K562 (cell line): ENCODE measurements around the gene RXRA. TPM values are rescaled to one million over a fixed set of nuclear protein-coding genes. Genes with fewer than 3 reads are reported as not detected.

Experiments
- ATAC-seq: fragments of 200-7000 bp; cut with Tn5 transposase; 3 replicates; pipeline ENCODE4 v1.9.1; 2020; ENCODE audit warnings: moderate library complexity
- BruUV-seq: library from RNA; stranded (reverse); fragments of 400-500 nt; replicated peaks from 2 replicates; lab custom pipeline; 2021; lab: Mats Ljungman, UMichigan
- CTCF ChIA-PET: fragments of 300-600 bp; formaldehyde crosslinking; extraction: SDS; loops from one replicate; lab custom pipeline; 2021; ENCODE audit warnings: low intra/inter-chr PET ratio; lab: Yijun Ruan, JAX
- POLR2A ChIA-PET: fragments of 300-600, 350-650 bp; sonication (Branson Sonifier 250); formaldehyde crosslinking; extraction: SDS; loops from one replicate; lab custom pipeline; 2021; ENCODE audit warnings: antibody characterized with exemption, inconsistent platforms; lab: Yijun Ruan, JAX
- DNase-seq, 4 experiments: peaks; one replicate each; pipeline versions ENCODE4 v3.0.0 to v3.0.0-alpha.2; 2011 to 2018; ENCODE audit warnings: low spot score in 3 of 4, mixed read lengths in 3 of 4; ENCODE audit errors: extremely low read depth in 1 of 4
- FAIRE-seq: peaks from 2 replicates; lab custom pipeline; 2011; peaks lifted over from hg19 to GRCh38; lab: Jason Lieb, UNC
- H2AFZ ChIP-seq: 2 replicates; pipeline ENCODE4 v1.6.0; 2011; ENCODE audit warnings: low read depth, low read length, control low read depth, inconsistent platforms
- H3K27ac ChIP-seq: fragments of 200-600 bp; 3 replicates; pipeline ENCODE4 v1.8.0; 2011; ENCODE audit warnings: low read depth, mild to moderate bottlenecking, control low read depth, inconsistent platforms, low read length, moderate library complexity, mixed read lengths; ENCODE audit errors: extremely low read depth
- H3K27me3 ChIP-seq, 2 experiments: fragments of 300-600 bp in 1 of 2; 2 replicates in 1 of 2; 3 replicates in 1 of 2; pipeline versions ENCODE4 v1.6.0 to v1.8.0; 2011; ENCODE audit warnings: inconsistent platforms in 2 of 2, low read length in 2 of 2, mild to moderate bottlenecking in 1 of 2, mixed read lengths in 1 of 2, moderate library complexity in 1 of 2; ENCODE audit not compliant: control insufficient read depth in 2 of 2, insufficient read depth in 2 of 2
- H3K36me3 ChIP-seq: fragments of 300-600 bp; 3 replicates; pipeline ENCODE4 v1.8.0; 2011; ENCODE audit warnings: mild to moderate bottlenecking, low read length, inconsistent platforms; ENCODE audit not compliant: control insufficient read depth, insufficient read depth
- H3K4me1 ChIP-seq, 2 experiments: fragments of 200-600 bp in 1 of 2; replicated peaks in 1 of 2; 2 replicates in 1 of 2; 3 replicates in 1 of 2; pipeline versions ENCODE4 v1.5.1 to v1.8.0; 2011; ENCODE audit warnings: inconsistent platforms in 2 of 2, low read length in 2 of 2, mild to moderate bottlenecking in 1 of 2, mixed read lengths in 1 of 2, moderate library complexity in 1 of 2; ENCODE audit not compliant: control insufficient read depth in 2 of 2, insufficient read depth in 2 of 2
- H3K4me2 ChIP-seq: 2 replicates; pipeline ENCODE4 v1.6.1; 2011; ENCODE audit warnings: low read length, control low read depth, inconsistent platforms, mixed read lengths; ENCODE audit not compliant: insufficient read depth
- H3K4me3 ChIP-seq: fragments of 200-600 bp; sonication (generic), shearing (Covaris generic); 2 replicates; pipeline ENCODE4 v1.5.1; 2016; ENCODE audit warnings: control low read depth, inconsistent platforms
- H3K79me2 ChIP-seq: fragments of 200-600 bp; 3 replicates; pipeline ENCODE4 v1.8.0; 2011; ENCODE audit warnings: low read length, inconsistent platforms; ENCODE audit not compliant: control insufficient read depth, insufficient read depth
- H3K9ac ChIP-seq, 2 experiments: 2 replicates each; pipeline versions ENCODE4 v1.6.0 to v1.6.1; 2011; ENCODE audit warnings: low read depth in 2 of 2, low read length in 2 of 2, control low read depth in 1 of 2, inconsistent platforms in 1 of 2, mild to moderate bottlenecking in 1 of 2, mixed read lengths in 1 of 2; ENCODE audit not compliant: insufficient read depth in 1 of 2
- H3K9me1 ChIP-seq: one replicate; pipeline ENCODE4 v1.6.0; 2011; ENCODE audit warnings: inconsistent platforms, mild to moderate bottlenecking, low read length, moderate library complexity; ENCODE audit not compliant: control insufficient read depth, insufficient read depth
- H3K9me3 ChIP-seq: replicated peaks from 2 replicates; pipeline ENCODE4 v1.5.1; 2011; ENCODE audit warnings: low read depth, low read length, inconsistent platforms; ENCODE audit not compliant: control insufficient read depth, insufficient read depth
- H4K20me1 ChIP-seq: replicated peaks from 2 replicates; pipeline ENCODE4 v1.6.1; 2011; ENCODE audit warnings: low read length, inconsistent platforms, mixed read lengths; ENCODE audit not compliant: control insufficient read depth, insufficient read depth
- ZNF507 ChIP-seq: conservative IDR thresholded peaks from 2 replicates; pipeline ENCODE4 v1.6.1; 2017; ENCODE audit warnings: missing genetic modification characterization, missing compliant biosample characterization
- WGBS: fragments of 100-300 bp; shearing (Covaris generic); methylation state at CpG from one replicate; pipeline ENCODE4 v1.1.6; 2016; ENCODE audit warnings: low coverage, mixed read lengths; ENCODE audit not compliant: insufficient coverage; ENCODE audit errors: missing lambda C conversion rate; 5-methylcytosine and 5-hydroxymethylcytosine counted together
- in situ Hi-C: fragments of 300-500 bp; cut with MboI; formaldehyde crosslinking; loops from 4 replicates; pipeline ENCODE4 v1.15.0; 2018; ENCODE audit warnings: inconsistent platforms, mixed read lengths
- intact Hi-C: fragments of 100-400 bp; cut with micrococcal nuclease; formaldehyde crosslinking; loops from 2 replicates; pipeline ENCODE4 v1.14.2; 2022
- polyA plus RNA-seq, 8 experiments: library from polyadenylated mRNA; depleted of rRNA in 4 of 8; stranded (reverse) in 5 of 8; unstranded in 3 of 8; fragments of >200 nt; fragmentation: Nextera tagmentation in 2 of 8; fragmentation: Illumina TruSeq in 1 of 8; extraction: Ambion mirVana in 2 of 8; extraction: Trizol in 1 of 8; gene quantifications; 2 replicates each; pipeline versions ENCODE4 v1.2.1 to v1.2.3, GENCODE V29; 2011 to 2014; ENCODE audit warnings: inconsistent platforms in 1 of 8, missing spikeins in 1 of 8
- total RNA-seq, 7 experiments: library from RNA; depleted of rRNA in 6 of 7; stranded (reverse); fragments of >200 nt in 6 of 7; fragmentation: Illumina TruSeq in 2 of 7; extraction: Trizol in 2 of 7; gene quantifications; 2 replicates each; pipeline versions ENCODE4 v1.2.1 to v1.2.3, GENCODE V29; 2011 to 2021; ENCODE audit warnings: low replicate concordance in 1 of 7
- TF ChIP-seq, protein P1 (sequence below), 2 experiments: fragments of 450-650 bp; formaldehyde crosslinking in 1 of 2; IDR thresholded peaks; 2 replicates each; pipeline versions ENCODE4 v1.4.0 to v1.6.1; 2014 to 2020; ENCODE audit warnings: mild to moderate bottlenecking in 2 of 2, borderline replicate concordance in 1 of 2, low read depth in 1 of 2

The RXRA gene
- total and polyA plus RNA-seq, 9 of the 15 experiments (the other 6 are each of a cell fraction or from before 2014, with no cell fraction given), result 0.35 to 23.6 (median 4.6) TPM

DNA sequence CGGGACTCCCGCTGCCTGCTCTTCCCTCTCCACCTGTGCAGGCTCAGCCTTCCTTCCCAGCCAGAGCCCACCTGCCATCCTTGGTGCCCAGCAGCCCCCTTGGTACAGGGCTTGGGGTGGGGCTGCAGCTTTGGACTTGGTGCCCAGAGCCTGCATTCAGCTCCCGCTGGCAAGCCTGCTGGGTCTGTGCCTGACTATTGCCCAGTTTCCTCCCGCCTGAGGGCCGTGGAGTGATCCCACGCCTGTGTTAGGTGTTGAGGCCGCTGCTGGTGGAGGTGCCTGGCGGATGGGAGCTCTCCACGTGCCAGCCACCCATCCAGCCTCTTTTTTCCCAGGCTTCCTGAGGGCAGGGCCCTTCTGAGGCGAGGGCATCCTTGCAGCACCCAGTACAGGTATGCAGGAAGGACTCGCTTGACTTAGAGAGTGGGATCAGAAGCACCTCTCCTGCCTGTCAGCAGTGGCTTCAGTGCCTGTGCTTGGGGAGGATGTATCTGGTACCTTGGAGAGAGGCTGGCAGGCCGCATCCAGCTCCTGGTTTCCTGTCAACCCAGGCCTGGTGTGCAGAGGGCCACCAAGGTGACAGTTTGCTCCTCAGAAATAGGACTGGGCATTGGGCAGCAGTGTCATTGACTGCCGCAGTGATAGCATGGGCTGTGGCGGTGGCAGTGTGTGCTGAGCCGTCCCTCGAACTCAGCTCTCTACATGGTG lies 7.8 kb downstream of the RXRA start:
- Histone ChIP-seq H3K9ac (peak overlapping the region in 1 of 2 experiments; percentile 38; a peak in 1 of 4 replicates), H3K27me3 (no peaks in the 10 kb centered on the region), H3K27ac (no peak overlapping the region), H3K9me1 (peaks cover 9% of the 10 kb centered on the region), H3K9me3 (no peaks in the 10 kb centered on the region), H3K79me2 (peaks cover 91% of the 10 kb centered on the region), H2AFZ (no peak overlapping the region), H3K4me3 (no peak overlapping the region), H3K4me2 (no peak overlapping the region), H4K20me1 (peaks cover 52% of the 10 kb centered on the region), H3K4me1 (peaks cover 18 to 99% of the 10 kb centered on the region in 2 experiments), H3K36me3 (no peaks in the 10 kb centered on the region)
- BruUV-seq, result no TSS peak
- ATAC-seq (no peak), DNase-seq (no peak), FAIRE-seq (no peak)
- ChIA-PET POLR2A (interaction anchor here (0.5 to 1.2 kb wide), 4 partner anchors 21 to 1217 kb away, joined by 3 to 5 read pairs (median 4); no protein-coding TSS in a partner anchor), CTCF (no interaction called here)
- in situ Hi-C loops, result no loop called here
- 92% methylated on average over 12 of the region's 16 CpGs for WGBS
- intact Hi-C loops, result no loop called here
- TF ChIP-seq, protein P1, sequence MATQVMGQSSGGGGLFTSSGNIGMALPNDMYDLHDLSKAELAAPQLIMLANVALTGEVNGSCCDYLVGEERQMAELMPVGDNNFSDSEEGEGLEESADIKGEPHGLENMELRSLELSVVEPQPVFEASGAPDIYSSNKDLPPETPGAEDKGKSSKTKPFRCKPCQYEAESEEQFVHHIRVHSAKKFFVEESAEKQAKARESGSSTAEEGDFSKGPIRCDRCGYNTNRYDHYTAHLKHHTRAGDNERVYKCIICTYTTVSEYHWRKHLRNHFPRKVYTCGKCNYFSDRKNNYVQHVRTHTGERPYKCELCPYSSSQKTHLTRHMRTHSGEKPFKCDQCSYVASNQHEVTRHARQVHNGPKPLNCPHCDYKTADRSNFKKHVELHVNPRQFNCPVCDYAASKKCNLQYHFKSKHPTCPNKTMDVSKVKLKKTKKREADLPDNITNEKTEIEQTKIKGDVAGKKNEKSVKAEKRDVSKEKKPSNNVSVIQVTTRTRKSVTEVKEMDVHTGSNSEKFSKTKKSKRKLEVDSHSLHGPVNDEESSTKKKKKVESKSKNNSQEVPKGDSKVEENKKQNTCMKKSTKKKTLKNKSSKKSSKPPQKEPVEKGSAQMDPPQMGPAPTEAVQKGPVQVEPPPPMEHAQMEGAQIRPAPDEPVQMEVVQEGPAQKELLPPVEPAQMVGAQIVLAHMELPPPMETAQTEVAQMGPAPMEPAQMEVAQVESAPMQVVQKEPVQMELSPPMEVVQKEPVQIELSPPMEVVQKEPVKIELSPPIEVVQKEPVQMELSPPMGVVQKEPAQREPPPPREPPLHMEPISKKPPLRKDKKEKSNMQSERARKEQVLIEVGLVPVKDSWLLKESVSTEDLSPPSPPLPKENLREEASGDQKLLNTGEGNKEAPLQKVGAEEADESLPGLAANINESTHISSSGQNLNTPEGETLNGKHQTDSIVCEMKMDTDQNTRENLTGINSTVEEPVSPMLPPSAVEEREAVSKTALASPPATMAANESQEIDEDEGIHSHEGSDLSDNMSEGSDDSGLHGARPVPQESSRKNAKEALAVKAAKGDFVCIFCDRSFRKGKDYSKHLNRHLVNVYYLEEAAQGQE (IDR thresholded peaks at IDR 0.05; ENCODE audit: borderline replicate concordance), result peak; percentile 55
- TF ChIP-seq, protein P1 (CRISPR knock-in tag; IDR thresholded peaks at IDR 0.05; ENCODE audit: low read depth), result no peak
- no peak for TF ChIP-seq ZNF507 (tag)
